DMS53 (cell line): ENCODE results near the gene NUAK2.
A peak's percentile ranks its signal among the peaks of the same experiment; 100 is the strongest.
"Not testable (repeated sequence)": the region's sequence is repeated elsewhere in the genome, so short reads cannot be mapped to it uniquely, and the experiment has no call there.

Source experiments
- DNase-seq: peaks from one replicate; lab custom pipeline; 2025; lab: John Stamatoyannopoulos, UW

The NUAK2 gene

DNA sequence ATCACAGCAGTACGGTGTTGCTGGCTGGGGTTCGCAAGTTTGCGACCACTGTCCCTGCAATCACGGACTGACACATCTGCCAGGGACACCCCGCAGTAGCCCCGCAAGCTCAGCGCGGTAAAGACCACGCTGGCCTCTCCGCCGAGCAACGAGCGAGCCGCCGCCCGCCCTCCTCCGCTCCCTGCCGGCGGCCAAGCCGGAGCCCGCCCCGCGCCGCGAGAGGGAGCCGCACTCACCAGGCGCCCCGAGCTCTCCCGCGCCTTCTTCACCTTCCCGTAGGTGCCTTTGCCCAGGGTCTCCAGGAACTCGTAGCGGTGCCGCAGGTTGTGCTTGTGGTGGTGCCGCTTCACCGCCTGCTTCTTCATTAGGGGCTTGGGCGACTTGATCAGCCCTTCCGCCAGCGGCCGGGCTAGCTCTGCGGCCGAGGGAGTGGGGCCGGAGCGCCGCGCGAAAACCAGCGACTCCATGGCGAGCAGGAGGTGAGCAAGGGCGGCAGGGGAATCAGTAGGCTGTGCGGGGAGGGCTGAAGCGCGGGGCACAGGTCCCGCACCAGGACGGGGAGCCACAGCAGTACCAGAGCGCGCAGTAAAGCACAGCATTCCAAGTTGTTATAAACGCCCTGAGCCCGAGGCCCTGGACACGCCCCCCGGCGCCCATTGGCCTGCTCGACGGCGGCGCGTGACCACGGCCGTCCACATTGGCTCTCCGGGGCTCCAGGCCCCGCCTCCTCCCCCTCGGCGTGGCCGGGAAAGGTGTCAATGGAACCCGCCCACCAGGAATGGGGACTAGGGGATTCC lies at the start of gene NUAK2:
TSS of gene NUAK2 (minus strand) at position 584 of the 797 bp plus-strand sequence. CDS start at position 467, 117 bp downstream.
- DNase-seq = peak; percentile 98

DNA sequence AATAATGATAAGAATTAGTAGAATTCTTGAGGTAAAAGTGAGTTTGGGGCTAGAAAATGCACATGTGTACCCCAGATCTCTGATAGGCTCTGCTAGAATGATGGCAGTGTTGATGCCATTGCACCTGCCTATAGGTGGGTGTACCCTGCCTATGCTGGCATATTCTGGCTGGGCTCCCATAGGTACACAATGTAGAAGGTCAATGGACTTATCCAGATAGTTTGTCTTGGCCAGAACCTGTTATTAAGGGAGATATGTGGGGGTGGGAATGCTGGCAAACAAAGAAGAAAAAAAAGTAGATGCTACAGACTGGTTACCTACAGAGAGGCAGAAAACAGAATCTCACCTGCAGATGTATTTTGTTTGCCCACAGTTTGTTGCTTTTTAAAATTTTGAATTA lies 49.2 kb upstream of the NUAK2 start:
- no peak for DNase-seq

DNA sequence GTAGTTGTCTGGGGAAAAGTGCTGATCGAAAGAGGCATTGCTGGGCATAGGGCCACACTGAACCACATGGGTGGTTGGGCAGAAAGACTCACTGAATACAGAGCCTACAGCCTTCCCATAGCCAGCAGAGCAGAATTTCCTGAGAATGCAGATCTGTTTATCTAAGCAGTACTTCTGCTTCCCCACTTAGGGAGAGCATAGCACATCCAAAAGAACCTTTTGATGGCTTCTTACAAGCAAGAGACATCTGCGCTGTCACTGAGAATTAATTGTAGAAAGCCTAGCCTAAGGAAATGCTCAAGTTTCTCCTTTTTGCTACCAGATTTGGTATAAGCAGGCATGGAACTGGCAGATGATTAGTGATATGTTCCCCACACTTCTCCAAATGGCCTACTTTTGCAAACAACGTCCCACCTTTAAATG lies 48.2 kb upstream of the NUAK2 start:
- no peak for DNase-seq

DNA sequence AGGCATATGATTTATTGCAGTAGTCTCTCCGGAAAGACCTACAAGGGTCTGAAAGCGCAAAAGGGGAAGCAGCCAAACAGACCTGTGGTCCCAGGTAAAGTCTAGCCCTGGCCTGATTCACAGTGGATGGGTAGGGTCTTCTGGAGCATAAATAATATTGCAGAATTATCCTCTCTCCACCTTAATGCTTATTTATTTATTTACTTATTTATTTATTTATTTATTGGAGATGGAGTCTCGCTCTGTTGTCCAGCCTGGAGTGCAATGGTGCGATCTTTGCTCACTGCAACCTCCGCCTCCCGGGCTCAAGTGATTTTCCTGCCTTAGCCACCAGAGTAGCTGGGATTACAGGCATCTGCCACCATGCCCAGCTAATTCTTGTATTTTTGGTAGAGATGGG lies 46.9 kb upstream of the NUAK2 start:
- no peak for DNase-seq

DNA sequence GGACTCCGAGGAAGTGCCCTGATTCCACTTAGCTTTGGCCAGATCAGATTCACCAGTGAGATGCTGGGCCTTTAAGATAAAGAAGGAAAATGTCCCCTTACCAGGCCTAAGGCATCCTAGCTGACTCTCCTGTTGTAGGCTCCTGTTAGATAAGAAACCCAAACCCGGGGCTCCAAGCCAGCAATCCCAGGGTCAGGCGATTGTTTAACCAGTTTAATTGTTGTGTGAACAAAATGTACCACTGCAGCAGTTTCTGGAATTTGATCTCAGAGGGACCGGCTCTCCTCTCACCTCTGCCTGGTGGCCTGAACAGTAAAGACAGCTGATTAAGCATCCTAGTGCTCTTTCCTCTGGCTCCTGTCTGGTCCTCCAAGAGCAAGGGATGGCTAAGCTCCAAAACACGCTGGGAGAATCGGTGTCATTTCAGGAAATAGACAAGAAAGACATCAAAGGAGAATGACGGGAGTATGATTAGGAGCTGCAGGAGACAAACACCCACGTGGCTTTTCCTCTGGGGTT lies 44.5 kb upstream of the NUAK2 start:
- peak; percentile 67 for DNase-seq

DNA sequence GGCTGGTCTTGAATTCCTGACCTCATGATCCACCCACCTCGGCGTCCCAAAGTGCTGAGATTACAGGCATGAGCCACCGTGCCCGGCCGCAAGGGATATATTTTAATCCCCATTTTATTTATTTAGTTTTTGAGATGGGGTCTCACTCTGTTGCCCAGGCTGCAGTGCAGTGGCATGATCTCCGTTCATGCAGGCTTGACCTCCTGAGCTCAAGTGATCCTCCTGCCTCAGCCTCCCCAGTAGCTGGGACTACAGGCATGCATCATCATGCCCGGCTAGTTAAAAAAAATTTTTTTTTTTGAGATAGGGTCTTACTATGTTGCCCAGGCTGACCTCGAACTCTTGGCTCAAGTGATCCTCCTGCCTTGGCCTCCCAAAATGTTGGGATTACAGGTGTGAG lies 43.5 kb upstream of the NUAK2 start:
- DNase-seq = not testable (repeated sequence)

DNA sequence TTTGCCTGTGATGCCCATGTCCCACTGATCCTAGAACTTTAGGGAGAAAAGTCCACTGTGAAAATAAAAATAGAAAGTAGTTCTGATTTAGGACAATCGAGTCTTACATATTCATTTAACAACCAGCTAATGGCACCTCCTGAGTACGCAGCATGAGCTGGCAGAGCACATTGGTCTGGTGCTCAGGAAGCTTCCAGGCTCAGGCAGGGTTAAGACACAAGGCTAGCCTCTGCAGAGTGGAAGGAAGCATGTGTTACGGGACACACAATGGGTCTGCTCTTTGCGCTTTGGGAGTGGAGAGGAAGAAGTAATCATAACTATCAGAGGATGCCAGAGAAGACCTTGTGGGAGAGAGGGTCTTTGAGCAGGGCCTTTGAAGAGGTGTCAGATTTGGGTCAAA lies 39.3 kb upstream of the NUAK2 start:
- no peak for DNase-seq

DNA sequence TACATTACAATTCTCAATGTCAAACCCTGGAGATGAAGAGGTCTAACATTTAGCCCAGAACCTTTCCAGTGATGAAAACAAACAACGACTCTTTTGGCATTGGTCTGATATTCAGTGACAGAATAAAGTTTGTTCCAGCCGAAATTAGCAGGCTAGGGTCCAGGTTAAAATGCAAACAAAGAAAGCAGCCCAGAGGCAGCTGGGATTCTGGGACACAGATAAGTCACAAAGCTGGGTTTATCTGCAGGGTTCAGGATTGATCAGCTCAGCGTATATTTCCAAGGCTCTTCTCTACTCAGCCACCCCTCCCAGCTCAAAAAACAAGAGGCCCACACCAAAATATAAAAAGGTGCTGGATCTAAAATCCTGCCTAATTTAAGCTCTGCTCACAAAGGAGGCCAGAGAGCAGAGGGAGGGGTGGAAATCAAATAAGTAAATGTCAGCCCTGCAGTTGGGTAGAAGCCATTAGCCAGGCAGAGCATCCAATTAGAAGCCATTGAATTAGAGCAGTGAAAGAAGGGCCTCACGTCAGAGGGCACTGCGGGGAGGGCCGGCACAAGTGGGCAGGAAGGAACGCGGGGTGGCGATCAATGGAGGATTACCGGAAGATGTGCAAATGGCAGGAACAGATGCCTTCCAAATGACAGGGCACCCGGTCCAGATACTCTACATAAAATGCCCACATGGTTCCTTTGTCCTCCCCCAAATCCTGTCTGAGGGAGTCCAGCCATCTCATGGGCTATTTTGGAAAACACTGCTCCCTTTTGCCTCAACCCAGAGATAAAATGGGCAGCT lies 38.4 kb upstream of the NUAK2 start:
- DNase-seq = no peak

DNA sequence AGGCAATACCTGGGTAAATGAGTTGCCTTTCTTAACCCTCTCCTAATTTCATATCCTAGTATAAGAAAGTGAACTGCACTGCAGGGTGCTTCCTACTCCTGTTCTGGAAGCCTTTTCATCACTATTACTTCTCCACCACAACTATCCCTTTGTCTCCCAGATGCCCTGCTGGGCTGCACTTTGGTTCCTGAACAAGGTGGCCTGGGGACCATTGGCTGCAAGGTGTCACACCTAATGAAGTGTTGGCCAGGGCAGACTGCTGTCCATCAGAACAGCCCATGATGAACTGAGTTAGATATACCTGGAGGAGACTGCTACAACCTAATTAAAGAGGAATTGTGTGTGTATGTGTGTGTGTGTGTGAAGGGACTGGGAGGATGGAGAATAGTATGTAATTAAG lies 37.0 kb upstream of the NUAK2 start:
- DNase-seq = no peak

DNA sequence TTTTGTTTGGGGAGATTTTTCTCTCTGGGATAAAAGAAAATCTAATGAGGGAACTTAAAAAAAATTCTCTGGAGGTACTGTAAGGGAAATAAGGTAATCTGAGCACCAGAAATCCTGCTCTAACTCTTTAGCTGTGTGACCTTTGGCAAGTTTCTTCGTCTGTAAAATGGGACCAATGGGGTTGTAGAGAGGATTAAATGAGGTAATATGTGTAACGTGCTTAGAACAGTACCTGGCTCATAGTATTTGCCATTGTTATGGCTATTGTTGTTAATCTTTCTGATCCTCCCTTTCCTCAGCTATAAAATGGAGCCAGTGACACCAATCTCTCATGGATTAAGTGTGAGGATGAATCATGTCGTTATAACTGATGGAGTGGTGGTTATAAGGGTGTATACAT lies 36.0 kb upstream of the NUAK2 start:
- DNase-seq = no peak

DNA sequence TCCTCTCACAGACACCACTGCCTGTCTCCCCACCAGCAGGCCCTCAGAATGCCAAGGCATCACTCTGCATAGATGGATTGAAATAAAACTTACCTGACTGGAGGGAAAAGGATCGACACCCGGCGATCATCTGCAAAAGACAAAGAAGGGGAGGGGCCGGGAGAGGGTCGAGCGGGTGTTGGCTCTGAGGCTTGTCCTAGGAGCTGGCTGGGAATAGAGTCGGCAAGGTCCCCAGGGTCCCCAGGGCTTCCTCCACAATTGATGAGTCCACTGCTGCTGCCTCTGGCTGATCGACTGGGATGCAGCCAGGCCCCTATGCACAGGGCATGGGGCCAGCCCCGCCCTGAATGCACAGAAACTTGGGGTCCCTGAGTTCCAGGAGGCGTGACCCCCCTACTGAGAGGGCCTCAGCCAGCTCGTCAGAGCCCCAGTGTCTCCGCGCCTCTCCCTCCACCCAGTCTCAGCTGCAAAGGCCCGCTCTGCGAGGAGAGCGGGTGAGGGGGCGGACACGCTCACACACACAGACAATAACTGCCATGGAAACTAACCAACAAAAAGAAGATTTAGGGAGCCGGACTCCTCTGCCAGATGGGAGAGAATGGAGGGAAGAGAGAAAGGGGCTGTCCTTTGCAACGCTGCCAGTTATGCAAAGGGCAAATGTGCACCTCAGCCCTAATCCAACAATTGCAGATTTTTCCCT lies 35.0 kb upstream of the NUAK2 start, which contains the start of gene KLHDC8A:
TSS of gene KLHDC8A (minus strand) at position 483 of the 700 bp plus-strand sequence. CDS start 13,318 bp downstream, outside the sequence.
- DNase-seq = no peak

DNA sequence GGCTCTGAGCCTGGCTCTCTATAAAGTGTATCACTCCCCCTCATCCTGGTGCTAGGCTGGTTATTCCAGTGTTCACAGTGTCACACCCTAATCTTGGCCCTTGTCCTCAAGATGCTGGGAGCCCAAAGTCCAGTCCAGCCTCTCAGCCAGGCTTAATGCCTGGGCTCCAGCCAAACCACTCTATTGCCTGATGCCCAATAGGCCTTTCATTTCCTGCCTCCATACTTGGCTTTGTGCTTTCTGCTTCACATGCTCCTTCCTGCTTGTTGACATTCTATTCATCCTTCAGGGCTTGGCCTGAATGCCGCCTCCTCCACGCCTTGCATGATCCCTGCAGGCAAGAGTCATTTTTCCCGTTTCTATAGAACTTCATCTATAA lies 33.5 kb upstream of the NUAK2 start:
- peak; percentile 34 for DNase-seq

DNA sequence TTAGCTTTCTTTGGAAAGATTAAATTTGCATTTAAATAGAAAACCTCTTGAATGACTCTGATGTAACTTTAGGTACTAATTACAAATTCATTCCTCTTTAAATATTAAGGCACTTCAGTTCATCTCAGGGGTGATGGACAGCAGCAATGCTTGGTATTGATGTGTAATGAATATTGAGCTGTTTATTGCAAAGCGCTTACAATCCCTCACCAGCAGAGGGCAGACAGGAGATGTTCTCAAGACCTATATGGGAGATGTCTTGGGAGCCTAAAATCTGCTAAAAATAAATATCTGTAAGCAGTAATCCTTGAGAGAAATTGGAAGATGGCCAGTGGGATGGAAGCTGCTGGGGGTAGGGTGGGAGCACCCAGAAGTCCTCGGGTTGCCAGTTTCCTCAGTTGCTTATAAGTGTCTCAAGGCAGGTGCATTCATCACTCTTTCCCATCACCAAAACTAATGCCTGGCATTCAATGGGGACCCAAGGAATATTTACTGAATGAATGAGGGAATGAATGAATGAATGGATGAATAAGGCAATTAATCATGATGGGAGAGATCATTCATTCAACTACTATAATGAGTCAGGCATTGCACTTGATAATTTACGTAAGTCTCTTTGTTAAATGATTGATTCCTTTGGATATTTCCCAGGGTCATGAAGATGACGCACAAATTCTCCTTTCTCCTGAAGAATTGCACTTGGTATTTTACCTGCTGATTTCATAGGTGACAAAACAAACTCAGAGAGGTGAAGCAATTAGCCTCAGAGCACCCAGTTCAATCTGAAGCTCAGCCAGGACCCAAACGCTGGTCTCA lies 32.9 kb upstream of the NUAK2 start:
- DNase-seq = peak; percentile 85

DNA sequence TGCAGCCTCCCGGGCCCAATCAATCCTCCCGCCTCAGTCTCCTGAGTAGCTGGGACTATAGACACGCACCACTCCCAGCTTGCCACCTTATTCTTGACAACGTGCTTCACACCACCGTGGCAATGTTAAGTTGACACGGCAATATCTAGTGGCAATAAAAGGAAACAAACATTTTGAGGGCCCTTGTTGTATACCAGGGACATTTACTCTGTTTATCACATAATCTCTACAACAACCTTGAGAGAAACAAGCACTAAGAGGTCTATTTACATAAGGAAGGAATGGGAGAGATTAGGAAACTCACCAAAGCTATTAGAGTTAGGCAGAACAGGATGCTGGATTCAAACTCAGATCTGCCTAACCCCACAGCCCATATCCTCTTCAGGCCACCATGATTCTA lies 32.1 kb upstream of the NUAK2 start:
- peak; percentile 41 for DNase-seq

DNA sequence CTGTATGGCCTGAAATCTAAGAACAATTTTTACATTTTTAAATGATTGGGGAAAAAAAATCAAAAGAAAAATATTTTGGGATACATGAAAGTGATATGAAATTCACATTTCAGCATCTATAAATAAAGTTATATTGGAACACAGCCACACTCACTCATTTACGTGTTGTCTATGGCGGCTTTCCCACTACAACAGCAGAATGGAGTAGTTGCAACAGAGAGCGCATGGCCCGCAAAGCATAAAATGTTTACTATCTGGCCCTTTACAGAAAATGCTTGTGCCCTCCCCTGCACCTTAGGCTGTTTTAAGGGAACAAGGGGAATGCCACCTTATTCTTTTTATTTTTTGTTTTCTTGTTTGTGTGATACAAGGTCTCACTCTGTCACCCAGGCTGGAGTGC lies 31.6 kb upstream of the NUAK2 start:
- DNase-seq = no peak

DNA sequence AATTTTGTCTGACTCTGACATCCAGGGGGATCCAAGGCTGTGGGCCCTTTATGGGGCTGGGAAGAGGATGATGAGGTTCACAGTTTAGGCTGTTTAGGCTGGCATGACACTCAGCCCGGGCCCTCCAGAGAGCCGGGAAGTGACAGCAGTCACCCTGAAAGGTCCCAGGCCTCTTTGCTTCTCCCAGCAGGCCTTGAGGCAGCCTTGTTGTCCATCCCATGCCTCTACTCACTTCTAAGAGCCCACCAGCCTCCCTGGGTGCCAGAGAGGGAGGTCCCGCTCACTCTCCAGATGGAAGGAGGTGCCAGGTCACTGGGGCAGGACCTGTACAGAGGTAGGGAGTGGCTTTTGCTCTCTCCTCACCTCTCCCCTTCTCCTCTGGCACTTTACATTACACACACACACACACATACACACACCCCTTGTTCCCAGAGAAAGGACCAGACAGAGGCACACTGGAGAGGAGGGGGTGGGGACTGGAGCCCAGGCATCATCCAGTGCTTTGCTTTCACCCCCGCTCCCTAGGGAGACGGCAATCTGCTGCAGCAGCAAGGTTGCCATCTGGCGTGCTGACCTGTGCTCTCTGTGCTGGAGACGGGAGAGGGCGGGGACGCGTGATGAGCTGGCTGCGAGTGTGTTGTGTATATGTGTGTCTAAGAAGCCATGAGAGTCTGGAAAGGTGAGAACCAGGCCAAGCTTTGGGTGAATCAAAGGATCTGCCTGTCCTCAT lies 30.6 kb upstream of the NUAK2 start:
- peak; percentile 91 for DNase-seq

DNA sequence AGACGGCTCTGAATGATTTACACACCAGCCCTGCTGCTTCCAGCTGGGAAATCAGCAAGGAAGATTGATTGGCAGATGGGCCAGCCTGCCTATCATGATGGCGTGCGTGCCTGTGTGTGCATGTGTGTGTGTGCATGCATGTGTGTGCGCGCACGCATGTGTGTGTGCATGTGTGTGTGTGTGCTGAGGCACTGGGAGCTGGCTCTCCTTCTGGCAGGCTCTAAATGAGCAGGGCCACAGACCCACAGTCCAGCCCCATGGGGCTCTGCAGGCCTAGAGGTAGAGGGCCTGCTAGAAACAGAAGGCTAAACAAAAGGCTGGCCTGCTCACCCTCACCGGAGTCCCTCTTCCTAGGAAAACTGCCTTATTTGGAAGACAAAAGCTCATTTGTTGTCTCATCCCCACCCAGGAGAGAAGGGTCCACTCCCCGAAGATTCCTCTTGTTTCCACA lies 29.2 kb upstream of the NUAK2 start:
- DNase-seq = no peak

DNA sequence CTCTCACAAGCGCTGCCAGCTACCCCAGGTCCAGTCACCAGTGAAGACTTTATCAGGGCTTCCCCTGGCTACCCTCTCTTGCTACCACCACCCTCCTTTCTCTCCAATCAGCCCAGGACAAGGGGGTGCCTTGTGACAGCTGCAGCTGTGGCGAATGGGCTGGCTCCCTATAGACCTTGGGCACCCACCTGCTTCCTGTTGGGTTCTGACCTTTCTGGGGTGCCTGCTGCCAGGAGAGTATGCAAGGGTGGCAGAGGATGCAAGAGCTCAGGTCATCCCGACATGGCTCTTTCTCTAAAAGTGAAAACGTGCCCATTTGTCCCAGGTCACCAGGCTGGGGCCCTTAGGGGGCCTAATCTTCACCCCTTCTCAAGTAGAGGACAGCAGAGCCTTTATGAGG lies 28.6 kb upstream of the NUAK2 start:
- DNase-seq = no peak

DNA sequence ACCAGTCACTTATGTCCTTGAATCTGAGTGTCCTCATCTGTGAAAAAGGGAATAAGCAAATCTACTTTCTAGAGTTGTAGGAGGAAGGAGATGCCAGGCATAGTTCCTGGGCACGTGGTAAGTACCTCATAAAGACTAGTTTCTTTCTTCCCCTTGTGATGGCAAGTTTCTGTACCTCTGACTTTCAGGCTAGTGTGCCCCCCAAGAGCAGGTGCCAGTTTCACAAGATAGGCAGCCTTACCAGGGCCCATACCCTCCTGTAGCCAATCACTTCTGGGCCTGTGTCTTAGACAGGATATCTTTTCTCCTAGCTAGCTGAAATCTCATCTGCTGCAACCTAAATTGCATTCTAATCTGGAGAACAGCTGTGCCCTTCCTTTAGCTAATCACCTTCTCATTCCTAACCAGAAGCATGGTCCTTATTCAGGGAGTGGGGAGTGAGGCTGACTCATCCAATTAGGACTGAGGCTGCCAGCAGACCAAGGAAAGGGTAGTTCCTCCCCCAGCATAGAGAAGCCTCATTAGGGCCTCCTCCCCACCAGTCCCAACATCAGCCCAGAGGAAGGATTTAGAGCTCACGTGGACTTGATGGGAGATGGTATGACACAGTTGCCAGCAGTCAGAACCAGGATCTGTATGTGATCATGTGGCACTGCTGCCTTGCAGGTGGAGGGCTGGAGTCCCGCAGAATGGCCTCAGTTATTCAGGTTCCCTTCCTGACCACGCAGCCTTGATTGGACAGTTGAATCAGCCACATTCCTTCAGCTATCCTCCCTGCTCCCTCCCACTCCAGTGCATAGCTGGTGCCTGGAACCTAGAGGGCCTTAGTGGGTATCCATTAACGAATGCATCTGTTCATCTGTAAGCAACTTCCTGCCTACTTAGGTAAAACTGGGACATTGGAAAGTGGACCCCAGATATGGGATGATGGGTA lies 27.3 kb upstream of the NUAK2 start:
- peak; percentile 26 for DNase-seq
